Endothelial cell of umbilical vein (primary cell): ENCODE data around the gene GLUD2.

Experiments
- CTCF ChIP-seq, 2 donors: IDR thresholded peaks; 1 replicate in 1 of 2; 2 replicates in 1 of 2; pipeline ENCODE4 v1.5.1; 2011; ENCODE audit warnings: low read length in 2 of 2, mild to moderate bottlenecking in 2 of 2, moderate library complexity in 2 of 2, control low read depth in 1 of 2, inconsistent platforms in 1 of 2, low read depth in 1 of 2; ENCODE audit not compliant: insufficient read depth in 1 of 2; ENCODE audit errors: extremely low read depth in 1 of 2
- EZH2 ChIP-seq: IDR thresholded peaks from 2 replicates; pipeline ENCODE4 v1.6.1; 2012; ENCODE audit warnings: borderline replicate concordance, low read depth, mild to moderate bottlenecking, moderate library complexity, low read length, inconsistent platforms; ENCODE audit not compliant: severe bottlenecking
- FOS ChIP-seq: IDR thresholded peaks from 2 replicates; pipeline ENCODE4 v1.6.1; 2011; ENCODE audit warnings: mild to moderate bottlenecking, low read length, moderate library complexity, borderline replicate concordance; ENCODE audit not compliant: insufficient read depth
- POLR2A ChIP-seq: IDR thresholded peaks from 2 replicates; pipeline ENCODE4 v1.6.1; 2012; ENCODE audit warnings: low read depth, mild to moderate bottlenecking, control low read depth, low read length

GRCh38 chrX:121093011-121093410 is 45.6 kb downstream of the GLUD2 start:
- TF ChIP-seq CTCF (IDR thresholded peaks at IDR 0.05; ENCODE audit: extremely low read depth in 1 of 2, insufficient read depth in 1 of 2, low read depth in 1 of 2, low read length in 2 of 2) (no peak), POLR2A (no peak), EZH2 (no peak), FOS (no peak)
